Ishikawa (cell line): ENCODE measurements around the gene ST6GALNAC1.

ENCODE experiments used
- CEBPB ChIP-seq: IDR thresholded peaks from 2 replicates; pipeline ENCODE4 v1.6.1; 2012
- CREB1 ChIP-seq: IDR thresholded peaks from 2 replicates; pipeline ENCODE4 v1.6.1; 2012; ENCODE audit warnings: low read depth
- EGR1 ChIP-seq: IDR thresholded peaks from 2 replicates; pipeline ENCODE4 v1.6.1; 2012
- EP300 ChIP-seq: IDR thresholded peaks from 2 replicates; pipeline ENCODE4 v1.6.1; 2012; ENCODE audit warnings: borderline replicate concordance
- NFIC ChIP-seq: IDR thresholded peaks from 2 replicates; pipeline ENCODE4 v1.6.1; 2012
- RAD21 ChIP-seq: IDR thresholded peaks from 2 replicates; pipeline ENCODE4 v1.6.1; 2012; ENCODE audit warnings: low read depth
- TAF1 ChIP-seq: IDR thresholded peaks from 2 replicates; pipeline ENCODE4 v1.6.1; 2012; ENCODE audit warnings: low read depth, mild to moderate bottlenecking
- TCF12 ChIP-seq: IDR thresholded peaks from 2 replicates; pipeline ENCODE4 v1.6.1; 2012; ENCODE audit warnings: low read depth
- TEAD4 ChIP-seq: IDR thresholded peaks from 2 replicates; pipeline ENCODE4 v1.6.1; 2012
- YY1 ChIP-seq: IDR thresholded peaks from 2 replicates; pipeline ENCODE4 v1.6.1; 2012; ENCODE audit warnings: low read depth
- ZBTB7A ChIP-seq: IDR thresholded peaks from 2 replicates; pipeline ENCODE4 v1.6.1; 2012; ENCODE audit warnings: low read depth
- TF ChIP-seq, protein P1 (sequence below): IDR thresholded peaks from 2 replicates; pipeline ENCODE4 v1.6.1; 2012
- TF ChIP-seq, protein P2 (sequence below): IDR thresholded peaks from 2 replicates; pipeline ENCODE4 v1.6.1; 2012; ENCODE audit warnings: low read depth, mild to moderate bottlenecking
- TF ChIP-seq, protein P3 (sequence below): IDR thresholded peaks from 2 replicates; pipeline ENCODE4 v1.6.1; 2012

DNA sequence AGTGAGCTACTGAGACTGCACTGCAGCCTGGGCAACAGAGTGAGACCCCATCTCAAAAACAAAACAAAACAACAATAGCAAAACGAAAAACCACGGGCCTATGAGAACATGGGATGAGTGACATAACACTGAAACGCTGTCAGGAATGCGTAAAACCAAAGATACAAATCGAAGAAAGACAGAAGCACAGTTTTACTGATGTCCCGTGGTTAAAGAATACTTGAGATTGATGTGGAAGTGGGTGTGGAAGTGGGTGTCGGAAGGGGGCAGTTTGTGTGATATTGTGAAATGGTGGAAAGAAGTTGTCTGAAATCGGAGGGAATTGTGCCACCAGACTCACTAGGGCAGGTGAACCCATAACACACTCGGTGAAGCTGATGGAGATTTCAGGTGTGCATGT is 67.4 kb downstream of the ST6GALNAC1 start:
- no peak for TF ChIP-seq CREB1
- TF ChIP-seq ZBTB7A, result no peak
- TF ChIP-seq, protein P1, sequence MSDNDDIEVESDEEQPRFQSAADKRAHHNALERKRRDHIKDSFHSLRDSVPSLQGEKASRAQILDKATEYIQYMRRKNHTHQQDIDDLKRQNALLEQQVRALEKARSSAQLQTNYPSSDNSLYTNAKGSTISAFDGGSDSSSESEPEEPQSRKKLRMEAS, result no peak
- TF ChIP-seq, protein P2, sequence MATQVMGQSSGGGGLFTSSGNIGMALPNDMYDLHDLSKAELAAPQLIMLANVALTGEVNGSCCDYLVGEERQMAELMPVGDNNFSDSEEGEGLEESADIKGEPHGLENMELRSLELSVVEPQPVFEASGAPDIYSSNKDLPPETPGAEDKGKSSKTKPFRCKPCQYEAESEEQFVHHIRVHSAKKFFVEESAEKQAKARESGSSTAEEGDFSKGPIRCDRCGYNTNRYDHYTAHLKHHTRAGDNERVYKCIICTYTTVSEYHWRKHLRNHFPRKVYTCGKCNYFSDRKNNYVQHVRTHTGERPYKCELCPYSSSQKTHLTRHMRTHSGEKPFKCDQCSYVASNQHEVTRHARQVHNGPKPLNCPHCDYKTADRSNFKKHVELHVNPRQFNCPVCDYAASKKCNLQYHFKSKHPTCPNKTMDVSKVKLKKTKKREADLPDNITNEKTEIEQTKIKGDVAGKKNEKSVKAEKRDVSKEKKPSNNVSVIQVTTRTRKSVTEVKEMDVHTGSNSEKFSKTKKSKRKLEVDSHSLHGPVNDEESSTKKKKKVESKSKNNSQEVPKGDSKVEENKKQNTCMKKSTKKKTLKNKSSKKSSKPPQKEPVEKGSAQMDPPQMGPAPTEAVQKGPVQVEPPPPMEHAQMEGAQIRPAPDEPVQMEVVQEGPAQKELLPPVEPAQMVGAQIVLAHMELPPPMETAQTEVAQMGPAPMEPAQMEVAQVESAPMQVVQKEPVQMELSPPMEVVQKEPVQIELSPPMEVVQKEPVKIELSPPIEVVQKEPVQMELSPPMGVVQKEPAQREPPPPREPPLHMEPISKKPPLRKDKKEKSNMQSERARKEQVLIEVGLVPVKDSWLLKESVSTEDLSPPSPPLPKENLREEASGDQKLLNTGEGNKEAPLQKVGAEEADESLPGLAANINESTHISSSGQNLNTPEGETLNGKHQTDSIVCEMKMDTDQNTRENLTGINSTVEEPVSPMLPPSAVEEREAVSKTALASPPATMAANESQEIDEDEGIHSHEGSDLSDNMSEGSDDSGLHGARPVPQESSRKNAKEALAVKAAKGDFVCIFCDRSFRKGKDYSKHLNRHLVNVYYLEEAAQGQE, result no peak
- TF ChIP-seq EP300, result no peak
- TF ChIP-seq, protein P3, sequence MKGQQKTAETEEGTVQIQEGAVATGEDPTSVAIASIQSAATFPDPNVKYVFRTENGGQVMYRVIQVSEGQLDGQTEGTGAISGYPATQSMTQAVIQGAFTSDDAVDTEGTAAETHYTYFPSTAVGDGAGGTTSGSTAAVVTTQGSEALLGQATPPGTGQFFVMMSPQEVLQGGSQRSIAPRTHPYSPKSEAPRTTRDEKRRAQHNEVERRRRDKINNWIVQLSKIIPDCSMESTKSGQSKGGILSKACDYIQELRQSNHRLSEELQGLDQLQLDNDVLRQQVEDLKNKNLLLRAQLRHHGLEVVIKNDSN, result no peak
- TF ChIP-seq TAF1, result no peak
- no peak for TF ChIP-seq TCF12
- no peak for TF ChIP-seq RAD21
- TF ChIP-seq CEBPB, result no peak
- TF ChIP-seq YY1, result no peak
- no peak for TF ChIP-seq EGR1
- no peak for TF ChIP-seq NFIC
- TF ChIP-seq TEAD4, result no peak
